Subcutaneous abdominal adipose tissue (tissue), 5 donors: Measurements from ENCODE around the gene LHX3.

Source experiments
- H3K27ac ChIP-seq: one replicate; pipeline ENCODE4 v1.7.0; 2013; ENCODE audit warnings: low read depth, mild to moderate bottlenecking, inconsistent platforms, low read length, moderate library complexity
- H3K27me3 ChIP-seq, 5 donors: one replicate each; pipeline ENCODE4 v1.7.0; 2013; ENCODE audit warnings: low read length in 5 of 5, inconsistent platforms in 1 of 5; ENCODE audit not compliant: control insufficient read depth in 5 of 5, insufficient read depth in 4 of 5
- H3K36me3 ChIP-seq, 5 donors: one replicate each; pipeline ENCODE4 v1.7.0; 2013; ENCODE audit warnings: low read length in 5 of 5; ENCODE audit not compliant: control insufficient read depth in 5 of 5, insufficient read depth in 5 of 5
- H3K4me1 ChIP-seq, 5 donors: one replicate each; pipeline ENCODE4 v1.7.0; 2013; ENCODE audit warnings: low read length in 5 of 5, mild to moderate bottlenecking in 3 of 5, moderate library complexity in 1 of 5; ENCODE audit not compliant: control insufficient read depth in 5 of 5, insufficient read depth in 5 of 5
- H3K4me3 ChIP-seq, 5 donors: one replicate each; pipeline ENCODE4 v1.7.0; 2013; ENCODE audit warnings: low read length in 5 of 5, low read depth in 1 of 5
- H3K9ac ChIP-seq, 5 donors: one replicate each; pipeline ENCODE4 v1.7.0; 2013; ENCODE audit warnings: low read length in 5 of 5, mild to moderate bottlenecking in 4 of 5, moderate library complexity in 3 of 5
- H3K9me3 ChIP-seq, 5 donors: one replicate each; pipeline ENCODE4 v1.7.0; 2013; ENCODE audit warnings: low read length in 5 of 5; ENCODE audit not compliant: control insufficient read depth in 5 of 5
- donor health status: healthy.
- donor health status: healthy.
- donor health status: healthy.
- donor health status: healthy.
- donor health status: healthy.

Gene LHX3

DNA sequence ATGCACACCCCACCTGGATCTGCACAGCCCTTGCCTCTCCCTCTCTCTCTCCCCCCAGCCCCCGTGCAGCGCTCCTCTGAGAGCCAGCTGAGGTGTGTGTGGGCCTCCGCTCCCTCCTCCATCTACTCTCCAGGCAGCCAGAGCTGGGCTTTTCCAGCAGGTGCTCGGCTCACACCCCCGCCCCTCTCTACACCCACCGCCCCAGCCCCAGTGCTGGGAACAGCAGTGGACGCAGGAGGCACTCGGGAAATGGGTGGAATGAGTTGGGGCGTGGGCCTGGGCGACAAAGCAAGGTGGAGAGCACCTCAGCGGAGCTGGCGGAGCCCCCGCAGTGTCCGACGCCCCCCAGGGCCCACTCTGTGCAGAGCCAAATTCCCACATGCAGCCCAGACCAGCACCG is 13.3 kb upstream of the LHX3 start:
- Histone ChIP-seq H3K9me3 (peaks cover 0 to 9% (median 4%) of the 10 kb centered on the region in 5 donors), H3K4me3 (no peak overlapping the region), H3K36me3 (peaks cover 0 to 81% (median 56%) of the 10 kb centered on the region in 5 donors), H3K9ac (no peak overlapping the region), H3K27ac (no peak overlapping the region), H3K4me1 (no peaks in the 10 kb centered on the region), H3K27me3 (no peaks in the 10 kb centered on the region)

DNA sequence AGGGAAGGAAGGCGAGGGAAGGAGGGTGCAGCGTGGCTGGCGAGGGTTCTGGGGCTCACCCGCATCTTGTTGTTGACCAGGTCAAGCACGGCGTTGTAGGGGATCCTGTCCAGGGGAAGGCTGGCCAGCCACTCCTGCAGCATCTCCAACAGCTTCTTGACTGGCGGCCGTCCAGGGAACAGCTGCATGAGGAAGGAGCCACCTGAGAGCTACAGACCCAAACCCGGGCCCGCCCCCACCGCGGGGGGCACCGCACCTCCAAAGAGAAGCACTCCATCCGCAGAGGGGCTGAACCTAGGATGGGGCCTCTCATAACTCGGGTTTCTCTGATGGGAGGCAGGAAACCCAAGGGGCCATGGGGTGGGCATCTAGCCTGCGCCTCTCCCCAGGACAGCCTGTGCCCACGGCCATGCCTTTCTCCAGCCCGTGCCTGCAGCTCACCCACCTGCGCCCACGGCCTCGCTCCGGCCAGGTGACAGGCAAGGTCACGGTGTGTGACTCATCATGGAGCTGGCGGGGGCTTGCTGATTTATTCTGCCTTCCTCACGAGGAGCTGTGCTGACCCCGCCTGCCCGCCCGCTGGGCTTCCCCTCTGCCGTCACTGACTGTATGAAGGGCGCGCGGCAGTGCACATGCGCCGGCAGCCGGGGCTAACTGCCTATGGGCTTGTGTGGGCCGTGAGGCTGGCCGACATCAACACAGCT is 11.8 kb upstream of the LHX3 start:
- Histone ChIP-seq H3K27me3 (no peaks in the 10 kb centered on the region), H3K36me3 (peaks cover 0 to 75% (median 57%) of the 10 kb centered on the region in 5 donors), H3K4me3 (no peak overlapping the region), H3K9ac (no peak overlapping the region), H3K9me3 (peaks cover 0 to 9% (median 4%) of the 10 kb centered on the region in 5 donors), H3K4me1 (no peaks in the 10 kb centered on the region), H3K27ac (no peak overlapping the region)

DNA sequence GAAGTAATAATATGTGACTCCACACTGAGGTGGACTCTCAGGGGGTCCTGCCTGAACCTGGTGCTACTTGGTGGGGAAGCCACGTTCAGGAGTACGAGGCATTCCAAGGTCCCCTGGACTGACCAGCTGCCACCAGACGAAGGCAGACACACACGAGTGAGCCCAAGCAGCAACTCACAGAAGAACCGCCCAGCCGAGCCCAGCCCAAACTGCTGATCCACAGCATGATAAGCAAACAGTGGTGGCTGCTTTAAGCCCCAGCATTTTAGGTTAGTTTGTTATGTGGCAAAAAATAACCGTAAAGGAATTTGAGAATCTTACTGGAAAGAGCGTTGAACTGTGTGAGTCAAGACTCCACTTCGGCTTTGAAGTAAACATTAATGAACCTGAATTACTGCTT is 8.8 kb upstream of the LHX3 start:
- peaks cover 0 to 83% (median 64%) of the 10 kb centered on the region in 5 donors for H3K36me3 ChIP-seq

DNA sequence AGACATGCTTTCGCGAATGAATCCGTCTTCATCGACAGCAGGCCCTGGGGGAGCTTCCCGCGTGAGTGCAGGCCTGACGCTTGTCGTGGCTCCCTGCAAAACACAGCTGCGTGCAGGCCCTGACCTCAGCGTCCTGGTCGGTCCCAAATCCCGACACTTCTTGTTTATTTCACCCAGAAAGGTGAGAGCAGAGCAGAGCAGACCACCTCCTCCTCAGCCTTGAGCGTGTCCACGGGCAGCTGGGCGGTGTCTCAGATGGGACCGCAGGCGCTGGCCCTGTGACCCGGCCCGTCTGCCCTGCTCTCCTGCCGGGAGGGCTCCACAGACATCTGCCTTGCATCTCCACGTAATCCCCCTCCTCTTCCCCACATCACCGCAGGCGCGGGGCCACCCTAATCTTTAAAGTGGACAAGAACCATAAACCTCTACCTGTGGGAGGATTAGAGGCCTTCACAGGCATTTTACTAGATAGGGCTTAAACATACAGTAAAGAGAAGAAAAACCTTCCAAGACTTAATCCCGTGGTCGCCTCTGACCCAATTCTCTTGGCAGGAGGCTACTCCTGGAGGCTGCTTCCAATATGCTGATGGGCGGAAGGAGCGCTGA is 7.5 kb upstream of the LHX3 start:
- H3K27ac ChIP-seq: no peak overlapping the region
- no peaks in the 10 kb centered on the region for H3K27me3 ChIP-seq
- no peak overlapping the region for H3K9ac ChIP-seq
- H3K36me3 ChIP-seq: peaks cover 0 to 80% (median 59%) of the 10 kb centered on the region in 5 donors
- H3K4me3 ChIP-seq: no peak overlapping the region
- peaks cover 0 to 9% (median 4%) of the 10 kb centered on the region in 5 donors for H3K9me3 ChIP-seq
- no peaks in the 10 kb centered on the region for H3K4me1 ChIP-seq

More for the DNA sequence above, 8.8 kb upstream of the LHX3 start:
- no peak overlapping the region for H3K4me3 ChIP-seq
- H3K4me1 ChIP-seq: no peaks in the 10 kb centered on the region
- no peak overlapping the region for H3K27ac ChIP-seq
- no peak overlapping the region for H3K9ac ChIP-seq
- H3K27me3 ChIP-seq: no peaks in the 10 kb centered on the region
- H3K9me3 ChIP-seq: peaks cover 0 to 9% (median 4%) of the 10 kb centered on the region in 5 donors

GRCh38 chr9:136211441-136212344 is 6.8 kb upstream of the LHX3 start:
- H3K4me1 ChIP-seq: no peaks in the 10 kb centered on the region
- H3K27me3 ChIP-seq: no peaks in the 10 kb centered on the region
- H3K9me3 ChIP-seq: peaks cover 0 to 9% (median 4%) of the 10 kb centered on the region in 5 donors
- no peak overlapping the region for H3K27ac ChIP-seq
- H3K36me3 ChIP-seq: peaks cover 0 to 76% (median 56%) of the 10 kb centered on the region in 5 donors
- H3K4me3 ChIP-seq: no peak overlapping the region
- no peak overlapping the region for H3K9ac ChIP-seq

- H3K9ac ChIP-seq: no peak overlapping the region
- peaks cover 0 to 9% (median 4%) of the 10 kb centered on the region in 5 donors for H3K9me3 ChIP-seq
- H3K27me3 ChIP-seq: no peaks in the 10 kb centered on the region
- H3K36me3 ChIP-seq: peaks cover 0 to 70% (median 50%) of the 10 kb centered on the region in 5 donors
- no peak overlapping the region for H3K27ac ChIP-seq
- no peak overlapping the region for H3K4me3 ChIP-seq
- H3K4me1 ChIP-seq: no peaks in the 10 kb centered on the region
These were observed 6.1 kb upstream of the LHX3 start for GRCh38 chr9:136211006-136211405.

GRCh38 chr9:136210276-136210675 is 5.3 kb upstream of the LHX3 start:
- no peak overlapping the region for H3K9ac ChIP-seq
- H3K36me3 ChIP-seq: peaks cover 0 to 66% (median 45%) of the 10 kb centered on the region in 5 donors
- H3K4me1 ChIP-seq: no peaks in the 10 kb centered on the region
- no peak overlapping the region for H3K4me3 ChIP-seq
- peaks cover 0 to 9% (median 4%) of the 10 kb centered on the region in 5 donors for H3K9me3 ChIP-seq
- H3K27me3 ChIP-seq: peaks cover 0 to 6% (median 4%) of the 10 kb centered on the region in 5 donors
- H3K27ac ChIP-seq: no peak overlapping the region

GRCh38 chr9:136209786-136210185 is 4.9 kb upstream of the LHX3 start:
- Histone ChIP-seq H3K36me3 (peaks cover 0 to 62% (median 41%) of the 10 kb centered on the region in 5 donors), H3K4me3 (no peak overlapping the region)

GRCh38 chr9:136209232-136209631 is 4.3 kb upstream of the LHX3 start:
- peaks cover 0 to 57% (median 36%) of the 10 kb centered on the region in 5 donors for H3K36me3 ChIP-seq
- peaks cover 0 to 7% (median 4%) of the 10 kb centered on the region in 5 donors for H3K9me3 ChIP-seq
- no peak overlapping the region for H3K27ac ChIP-seq
- H3K4me1 ChIP-seq: peaks cover 0 to 3% (median 0%) of the 10 kb centered on the region in 5 donors
- no peak overlapping the region for H3K9ac ChIP-seq
- peaks cover 5 to 15% (median 12%) of the 10 kb centered on the region in 5 donors for H3K27me3 ChIP-seq
- H3K4me3 ChIP-seq: no peak overlapping the region

More at GRCh38 chr9:136209786-136210185, 4.9 kb upstream of the LHX3 start:
- no peak overlapping the region for H3K9ac ChIP-seq
- H3K27me3 ChIP-seq: peaks cover 0 to 9% (median 6%) of the 10 kb centered on the region in 5 donors
- H3K4me1 ChIP-seq: peaks cover 0 to 2% (median 0%) of the 10 kb centered on the region in 5 donors
- H3K9me3 ChIP-seq: peaks cover 0 to 9% (median 4%) of the 10 kb centered on the region in 5 donors
- H3K27ac ChIP-seq: no peak overlapping the region
